CD14-positive monocyte (primary cell): ENCODE data around the gene RPL35. TPM values are rescaled to one million over a fixed set of nuclear protein-coding genes. Genes with fewer than 3 reads are reported as not detected.

Experiments
- DNase-seq, 3 donors: peaks; one replicate each; pipeline ENCODE4 v3.0.0-alpha.2; 2011 to 2022
- H2AFZ ChIP-seq: 2 replicates; pipeline ENCODE4 v1.6.0; 2012; ENCODE audit warnings: mild to moderate bottlenecking, low read depth, low read length, inconsistent platforms; ENCODE audit not compliant: insufficient read depth, poor library complexity, severe bottlenecking
- H3K27ac ChIP-seq, 2 donors: 1 replicate in 1 of 2; 2 replicates in 1 of 2; pipeline ENCODE4 v1.5.1; 2012 to 2013; ENCODE audit warnings: low read length in 2 of 2, control low read depth in 1 of 2, inconsistent platforms in 1 of 2, low read depth in 1 of 2, mild to moderate bottlenecking in 1 of 2
- H3K27me3 ChIP-seq, 2 donors: one replicate each; pipeline versions ENCODE4 v1.6.0 to v1.6.1; 2011 to 2013; ENCODE audit warnings: low read length in 2 of 2; ENCODE audit not compliant: control insufficient read depth in 2 of 2, insufficient read depth in 2 of 2
- H3K36me3 ChIP-seq, 2 donors: replicated peaks in 1 of 2; 1 replicate in 1 of 2; 2 replicates in 1 of 2; pipeline versions ENCODE4 v1.5.1 to v1.6.1; 2012 to 2013; ENCODE audit warnings: low read length in 2 of 2, control low read depth in 1 of 2, inconsistent platforms in 1 of 2, mild to moderate bottlenecking in 1 of 2; ENCODE audit not compliant: insufficient read depth in 2 of 2, control insufficient read depth in 1 of 2
- H3K4me1 ChIP-seq, 2 donors: 1 replicate in 1 of 2; 2 replicates in 1 of 2; pipeline versions ENCODE4 v1.5.1 to v1.6.1; 2012 to 2013; ENCODE audit warnings: low read length in 2 of 2, control low read depth in 1 of 2, inconsistent platforms in 1 of 2, mild to moderate bottlenecking in 1 of 2, moderate library complexity in 1 of 2; ENCODE audit not compliant: insufficient read depth in 2 of 2, control insufficient read depth in 1 of 2
- H3K4me2 ChIP-seq: replicated peaks from 2 replicates; pipeline ENCODE3; 2012; ENCODE audit warnings: low read length, moderate library complexity, mild to moderate bottlenecking; ENCODE audit not compliant: poor library complexity, severe bottlenecking; ENCODE audit errors: extremely low read depth
- H3K4me3 ChIP-seq, 3 experiments: fragments of 200-600 bp in 1 of 3; sonication (generic) in 1 of 3; replicated peaks in 1 of 3; 1 replicate in 2 of 3; 2 replicates in 1 of 3; pipeline ENCODE4 v1.5.1; 2011 to 2013; ENCODE audit warnings: low read length in 3 of 3, mild to moderate bottlenecking in 3 of 3, control low read depth in 2 of 3, low read depth in 2 of 3, inconsistent platforms in 1 of 3, moderate library complexity in 1 of 3
- H3K79me2 ChIP-seq: 2 replicates; pipeline ENCODE4 v1.6.0; 2012; ENCODE audit warnings: mild to moderate bottlenecking, control low read depth, inconsistent platforms, low read length, moderate library complexity; ENCODE audit not compliant: insufficient read depth
- H3K9ac ChIP-seq: 2 replicates; pipeline ENCODE4 v1.6.0; 2017; ENCODE audit warnings: low read length, mild to moderate bottlenecking; ENCODE audit not compliant: insufficient read depth, poor library complexity, severe bottlenecking
- H3K9me3 ChIP-seq, 2 donors: replicated peaks in 1 of 2; 1 replicate in 1 of 2; 2 replicates in 1 of 2; pipeline versions ENCODE4 v1.5.1 to v1.6.1; 2012 to 2013; ENCODE audit warnings: low read length in 2 of 2, control low read depth in 1 of 2; ENCODE audit not compliant: control insufficient read depth in 1 of 2, insufficient read depth in 1 of 2
- H4K20me1 ChIP-seq: 2 replicates; pipeline ENCODE4 v1.6.0; 2012; ENCODE audit warnings: mild to moderate bottlenecking, low read length, control low read depth, moderate library complexity; ENCODE audit not compliant: insufficient read depth
- H3K27ac Mint-ChIP-seq, 7 donors: one replicate each; pipeline ENCODE4 v1.8.0; 2020; ENCODE audit warnings: mild to moderate bottlenecking in 7 of 7, mixed read lengths in 7 of 7, moderate library complexity in 6 of 7, inconsistent platforms in 2 of 7
- H3K27me3 Mint-ChIP-seq, 3 donors: one replicate each; pipeline ENCODE4 v1.8.0; 2021 to 2022; ENCODE audit warnings: low read depth in 3 of 3, mild to moderate bottlenecking in 3 of 3, mixed read lengths in 3 of 3, moderate library complexity in 3 of 3, inconsistent platforms in 1 of 3
- H3K36me3 Mint-ChIP-seq, 2 donors: one replicate each; pipeline ENCODE4 v1.8.0; 2020; ENCODE audit warnings: mixed read lengths in 2 of 2, inconsistent platforms in 1 of 2, mild to moderate bottlenecking in 1 of 2
- H3K4me1 Mint-ChIP-seq: one replicate; pipeline ENCODE4 v1.8.0; 2020; ENCODE audit warnings: mild to moderate bottlenecking, mixed read lengths
- H3K4me3 Mint-ChIP-seq, 2 donors: one replicate each; pipeline ENCODE4 v1.8.0; 2020; ENCODE audit warnings: mild to moderate bottlenecking in 2 of 2, mixed read lengths in 2 of 2, moderate library complexity in 1 of 2
- H3K9me3 Mint-ChIP-seq, 7 donors: one replicate each; pipeline ENCODE4 v1.8.0; 2020 to 2022; ENCODE audit warnings: mixed read lengths in 7 of 7, mild to moderate bottlenecking in 6 of 7, moderate library complexity in 6 of 7, inconsistent platforms in 2 of 7
- CTCF ChIP-seq: fragments of 200-600 bp; IDR thresholded peaks from one replicate; pipeline ENCODE4 v1.8.0; 2022; ENCODE audit warnings: antibody characterized with exemption, mild to moderate bottlenecking
- WGBS: methylation state at CpG from one replicate; pipeline ENCODE4 v1.1.5; 2013; ENCODE audit warnings: missing lambda C conversion rate; ENCODE audit not compliant: insufficient coverage; 5-methylcytosine and 5-hydroxymethylcytosine counted together
- intact Hi-C, 2 donors: fragments of 100-400 bp; cut with micrococcal nuclease; formaldehyde crosslinking; loops; one replicate each; pipeline versions ENCODE4 v1.15.0 to v1.15.1; 2023
- polyA plus RNA-seq, 3 donors: library from polyadenylated mRNA; depleted of rRNA in 1 of 3; unstranded in 2 of 3; stranded (reverse) in 1 of 3; fragments of 300-500 nt in 2 of 3; fragments of >200 nt in 1 of 3; fragmentation: Illumina TruSeq in 2 of 3; gene quantifications; 1 replicate in 2 of 3; 2 replicates in 1 of 3; pipeline ENCODE4 v1.2.3, GENCODE V29; 2012 to 2021

The RPL35 gene
- polyA plus RNA-seq, 3 donors = 660 to 1,209 (median 828) TPM

DNA sequence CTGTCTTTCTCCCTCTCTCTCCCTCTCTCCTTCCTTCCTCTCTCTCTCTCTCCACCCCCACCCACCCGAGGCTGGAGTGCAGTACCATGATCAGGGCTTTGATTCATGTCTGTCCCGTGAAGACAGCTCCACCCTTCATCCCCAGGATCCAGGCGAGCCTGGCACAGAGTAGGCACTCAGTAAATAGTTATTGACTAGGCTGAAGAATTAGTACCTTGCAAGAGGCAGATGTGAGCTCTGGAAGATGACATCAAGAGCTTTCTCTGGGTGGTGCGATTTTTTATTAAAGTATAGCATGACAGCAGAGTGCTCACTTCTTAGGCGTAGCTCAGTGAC, 32.5 kb downstream of the RPL35 start:
- TF ChIP-seq CTCF = no peak
- Histone ChIP-seq H4K20me1 (no peaks in the 10 kb centered on the region), H3K9me3 (no peaks in the 10 kb centered on the region), H2AFZ (no peak overlapping the region), H3K4me3 (no peak overlapping the region), H3K36me3 (no peaks in the 10 kb centered on the region), H3K9ac (no peak overlapping the region), H3K79me2 (no peaks in the 10 kb centered on the region), H3K4me1 (peaks cover 9 to 18% of the 10 kb centered on the region in 2 donors), H3K4me2 (no peak overlapping the region), H3K27ac (no peak overlapping the region), H3K27me3 (no peaks in the 10 kb centered on the region)
- Mint-ChIP-seq H3K27me3 (peaks cover 0 to 3% (median 1%) of the 10 kb centered on the region in 3 donors), H3K36me3 (no peaks in the 10 kb centered on the region), H3K27ac (peak overlapping the region in 2 of 7 donors; percentile 50 to 51), H3K4me1 (peaks cover 10% of the 10 kb centered on the region), H3K9me3 (peaks cover 0 to 7% (median 2%) of the 10 kb centered on the region in 7 donors), H3K4me3 (no peak overlapping the region)
- DNase-seq = no peak
- 94% methylated on average over 2 of the region's 5 CpGs for WGBS
- intact Hi-C loops = no loop called here

- no peak overlapping the region for H3K9ac ChIP-seq
- H3K4me3 ChIP-seq = no peak overlapping the region
- no peaks in the 10 kb centered on the region for H3K36me3 ChIP-seq
- no peak for DNase-seq
- no peak for TF ChIP-seq CTCF
- WGBS = 0% methylated on average over 1 of the region's 2 CpGs
- H3K9me3 ChIP-seq = no peaks in the 10 kb centered on the region
- H3K27me3 Mint-ChIP-seq = peaks cover 0 to 3% (median 1%) of the 10 kb centered on the region in 3 donors
- no peak overlapping the region for H2AFZ ChIP-seq
- peaks cover 10% of the 10 kb centered on the region for H3K4me1 Mint-ChIP-seq
- H3K79me2 ChIP-seq = no peaks in the 10 kb centered on the region
- H3K27me3 ChIP-seq = no peaks in the 10 kb centered on the region
- H3K27ac Mint-ChIP-seq = peak overlapping the region in 2 of 7 donors; percentile 50 to 51
- H3K4me1 ChIP-seq = peaks cover 9 to 18% of the 10 kb centered on the region in 2 donors
- H3K4me2 ChIP-seq = no peak overlapping the region
- H3K36me3 Mint-ChIP-seq = no peaks in the 10 kb centered on the region
- no peak overlapping the region for H3K4me3 Mint-ChIP-seq
- H4K20me1 ChIP-seq = no peaks in the 10 kb centered on the region
- peaks cover 0 to 7% (median 2%) of the 10 kb centered on the region in 7 donors for H3K9me3 Mint-ChIP-seq
- intact Hi-C loops = no loop called here
- H3K27ac ChIP-seq = no peak overlapping the region
Observed at GRCh38 chr9:124828489-124829333, 33.0 kb downstream of the RPL35 start.
